Mesenteric fat pad (tissue), 1 donor: ENCODE measurements around the gene CASKIN2. TPM values are rescaled to one million over a fixed set of nuclear protein-coding genes. Genes with fewer than 3 reads are reported as not detected.

Experiments
- DNase-seq: peaks from one replicate; pipeline ENCODE4 v3.0.0-alpha.2; 2020; ENCODE audit warnings: low spot score
- total RNA-seq: library from RNA; stranded (reverse); fragmentation: NEBNext Ultra II Directional; extraction: Animal tissue kit (Norgen Biotek cat#: 25700); gene quantifications from one replicate; pipeline ENCODE4 v1.2.1, GENCODE V29; 2021
- donor health status: DM: yes; HTN: yes; CAD: no.

CASKIN2 gene
- total RNA-seq, 1 donor from 2014 or later = 72.8 TPM

DNA sequence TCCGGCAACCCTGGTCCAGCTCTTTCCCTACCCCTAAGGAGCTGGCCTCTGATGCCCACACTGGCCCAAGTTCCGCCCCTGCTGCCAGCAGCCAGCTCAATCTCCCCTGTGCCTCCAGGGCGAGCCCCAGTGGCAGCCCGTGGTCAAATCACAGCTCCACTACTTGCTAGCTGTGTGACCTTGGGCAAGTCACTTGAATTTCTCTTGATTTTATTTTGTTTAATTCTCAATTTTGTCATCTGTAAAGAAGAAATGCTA is 10.3 kb downstream of the CASKIN2 start:
- DNase-seq = no peak

DNA sequence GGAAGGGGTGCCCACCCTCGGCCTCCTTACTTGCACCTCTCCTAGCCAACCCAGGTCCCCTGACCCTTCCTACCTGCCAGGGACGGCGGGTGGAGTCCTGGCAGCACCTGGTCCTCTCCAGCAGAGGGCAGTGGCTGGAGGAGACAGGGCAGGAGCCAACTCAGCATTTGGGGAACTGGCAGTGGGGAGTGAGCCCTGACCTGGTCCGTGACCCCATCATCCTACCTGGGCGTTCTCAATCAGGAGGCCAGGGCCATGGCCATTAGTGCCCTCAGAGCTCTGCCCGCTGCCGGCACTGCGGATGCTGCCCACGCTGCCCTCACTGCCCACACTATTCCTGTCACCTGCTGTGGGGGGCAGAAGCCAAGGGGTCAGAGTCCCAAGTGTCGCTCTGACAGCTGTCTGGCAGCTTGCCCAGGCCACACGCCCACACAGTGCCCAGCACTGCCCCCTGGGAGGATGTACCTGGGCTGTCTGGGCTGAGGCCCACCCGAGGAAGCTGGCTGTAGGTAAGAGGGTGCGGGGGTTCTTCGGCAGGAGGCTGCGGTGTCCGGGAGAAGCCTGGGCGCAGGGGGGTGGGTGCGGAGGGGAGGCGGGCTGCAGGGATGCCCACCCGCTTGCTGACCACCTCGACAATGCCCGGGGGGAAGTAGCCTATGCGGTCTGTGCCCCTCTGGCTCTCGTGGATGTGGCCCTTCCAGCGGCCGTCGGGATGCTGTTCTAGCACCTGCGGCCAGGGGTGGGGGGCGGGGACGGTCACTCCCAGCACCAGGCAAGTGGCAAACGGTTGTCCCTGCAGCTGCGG is 10.8 kb downstream of the CASKIN2 start:
- DNase-seq = no peak

- no peak for DNase-seq
Observed at GRCh38 chr17:75503976-75504346, 11.4 kb downstream of the CASKIN2 start.

DNA sequence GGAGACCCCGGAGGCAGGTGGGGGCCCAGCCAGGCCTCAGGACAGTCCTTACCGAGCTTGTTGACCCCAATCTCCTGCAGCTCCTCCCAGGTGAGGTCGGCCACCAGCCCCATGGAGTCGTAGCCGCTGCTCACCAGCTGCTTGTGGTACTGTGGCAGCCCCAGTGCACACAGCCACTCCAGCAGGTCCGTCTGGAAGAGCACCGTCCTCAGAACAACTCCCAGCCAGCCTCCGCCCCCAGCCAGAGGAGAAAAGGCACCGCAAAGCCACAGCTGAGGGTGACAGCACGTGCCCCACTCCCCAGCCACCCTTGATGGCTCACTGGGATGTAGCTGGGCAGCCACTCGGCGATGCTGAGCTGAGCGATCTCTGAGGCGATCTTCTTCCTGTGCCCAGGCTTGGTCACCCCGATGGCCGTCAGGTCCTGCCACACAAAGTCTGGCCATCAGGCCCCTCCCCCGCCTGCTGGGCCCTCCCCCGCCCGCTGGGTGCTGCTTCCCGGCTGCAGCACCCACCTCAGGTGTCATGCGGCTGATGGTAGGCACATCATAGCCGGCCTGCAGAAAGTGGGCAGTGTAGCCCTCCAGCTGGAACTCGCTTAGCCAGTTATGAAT is 11.9 kb downstream of the CASKIN2 start:
- no peak for DNase-seq

DNA sequence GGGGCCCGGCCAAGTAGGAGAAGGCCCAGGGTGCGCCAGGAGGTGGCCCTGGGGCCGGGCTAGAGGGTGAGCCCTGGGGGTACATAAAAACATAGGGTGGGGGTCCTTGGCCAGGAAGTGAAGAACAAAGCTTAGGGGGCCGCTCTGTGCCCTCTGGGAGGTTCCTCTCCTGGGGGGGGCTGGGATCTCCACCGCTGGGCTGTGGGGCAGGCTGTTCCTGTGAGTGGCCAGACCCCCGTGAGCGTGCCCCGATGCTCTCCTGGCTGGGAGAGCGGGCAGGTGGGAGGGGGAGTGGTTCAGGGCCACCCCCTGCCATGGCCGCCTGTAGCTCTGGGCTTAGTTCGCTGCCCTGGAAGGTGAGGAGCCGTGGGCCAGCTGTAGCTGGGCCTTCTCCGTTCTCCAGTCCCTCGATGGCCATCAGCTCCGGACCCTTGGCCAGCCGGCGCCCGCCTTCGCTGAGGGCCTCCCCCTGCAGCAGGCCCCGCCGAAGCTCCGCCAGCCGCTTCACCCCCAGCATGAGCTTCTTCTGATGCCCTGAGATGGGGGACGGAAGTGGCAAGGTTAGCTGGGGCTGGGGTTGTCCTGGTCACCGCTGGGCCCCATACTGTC is 12.5 kb downstream of the CASKIN2 start:
- no peak for DNase-seq

- DNase-seq = no peak
Observed at GRCh38 chr17:75502072-75502720, 13.1 kb downstream of the CASKIN2 start.

- DNase-seq = no peak
Observed at GRCh38 chr17:75501378-75502071, 13.8 kb downstream of the CASKIN2 start.

- no peak for DNase-seq
Observed at GRCh38 chr17:75500419-75501216, 14.7 kb downstream of the CASKIN2 start.

- DNase-seq = no peak
Observed at GRCh38 chr17:75499313-75500022, 15.9 kb downstream of the CASKIN2 start.

DNA sequence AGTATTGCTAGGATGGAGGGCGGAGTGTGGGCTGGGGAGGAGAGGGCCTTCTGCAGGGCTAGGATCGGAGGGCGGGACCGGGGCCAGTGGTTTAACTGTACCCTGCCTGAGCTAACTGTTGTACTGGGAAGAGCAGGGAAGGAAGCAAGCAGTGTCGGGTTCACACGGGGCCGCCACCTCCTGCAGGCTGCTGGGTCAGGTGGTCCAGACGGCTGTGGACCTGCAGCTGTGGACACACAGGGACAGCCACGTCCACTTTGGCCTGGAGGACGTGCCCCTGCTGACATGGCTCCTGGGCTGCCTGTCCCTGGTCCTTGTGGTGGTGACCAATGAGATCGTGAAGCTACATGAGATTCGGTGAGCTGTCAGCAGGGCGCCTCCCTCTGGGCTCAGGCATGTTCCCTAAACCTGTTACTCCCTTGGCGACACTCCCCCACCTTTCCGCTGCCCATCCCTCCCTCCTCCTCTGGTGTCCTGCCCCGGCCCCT is 16.6 kb downstream of the CASKIN2 start:
- no peak for DNase-seq

DNA sequence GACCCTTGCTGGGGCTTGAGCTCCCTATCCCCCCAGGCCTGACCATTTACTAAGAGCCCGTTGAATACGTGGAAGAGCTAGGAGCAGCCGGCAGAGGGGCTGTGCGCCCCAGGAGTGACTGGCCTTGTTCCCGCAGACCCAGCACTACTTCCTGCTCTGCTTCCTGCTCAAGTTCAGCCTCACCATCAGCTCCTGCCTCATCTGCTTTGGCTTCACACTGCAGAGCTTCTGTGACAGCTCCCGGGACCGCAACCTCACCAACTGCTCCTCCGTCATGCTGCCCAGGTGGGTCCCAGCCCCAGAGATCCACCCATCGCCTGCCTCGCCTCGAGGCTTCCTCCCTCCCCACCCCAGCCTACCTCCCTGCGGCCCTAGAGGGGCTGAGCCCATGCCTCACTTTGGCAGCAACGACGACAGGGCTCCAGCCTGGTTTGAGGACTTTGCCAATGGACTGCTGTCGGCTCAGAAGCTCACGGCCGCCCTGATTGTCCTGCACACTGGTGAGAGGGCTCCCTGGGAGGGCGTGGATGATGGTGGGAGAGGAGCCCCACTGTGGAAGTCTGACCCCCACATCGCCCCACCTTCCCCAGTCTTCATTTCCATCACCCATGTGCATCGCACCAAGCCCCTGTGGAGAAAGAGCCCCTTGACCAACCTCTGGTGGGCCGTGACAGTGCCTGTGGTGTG is 17.2 kb downstream of the CASKIN2 start:
- no peak for DNase-seq

GRCh38 chr17:75496005-75496404 is 19.3 kb downstream of the CASKIN2 start:
- no peak for DNase-seq

DNA sequence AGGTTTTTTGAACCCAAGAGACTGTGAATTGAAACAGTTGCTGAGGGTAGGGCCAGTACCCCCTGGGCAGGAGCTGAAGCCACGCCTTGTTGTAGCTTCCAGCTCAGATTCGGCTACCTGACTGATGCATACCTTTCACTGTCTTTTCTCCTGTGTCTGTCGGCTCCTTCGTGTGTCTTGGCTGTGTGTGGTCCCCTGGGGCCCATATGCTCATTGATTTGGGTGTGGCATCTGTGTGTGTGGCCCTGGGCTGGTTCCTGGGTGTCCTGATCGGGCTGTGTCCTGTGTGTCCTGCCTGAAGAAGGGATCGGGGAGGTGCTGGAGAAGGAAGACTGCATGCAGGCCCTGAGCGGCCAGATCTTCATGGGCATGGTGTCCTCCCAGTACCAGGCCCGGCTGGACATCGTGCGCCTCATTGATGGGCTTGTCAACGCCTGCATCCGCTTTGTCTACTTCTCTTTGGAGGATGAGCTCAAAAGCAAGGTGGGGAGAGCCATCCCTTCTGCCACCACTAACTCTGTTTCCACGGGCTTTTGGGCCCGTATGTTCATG is 20.9 kb downstream of the CASKIN2 start:
- DNase-seq = no peak

DNA sequence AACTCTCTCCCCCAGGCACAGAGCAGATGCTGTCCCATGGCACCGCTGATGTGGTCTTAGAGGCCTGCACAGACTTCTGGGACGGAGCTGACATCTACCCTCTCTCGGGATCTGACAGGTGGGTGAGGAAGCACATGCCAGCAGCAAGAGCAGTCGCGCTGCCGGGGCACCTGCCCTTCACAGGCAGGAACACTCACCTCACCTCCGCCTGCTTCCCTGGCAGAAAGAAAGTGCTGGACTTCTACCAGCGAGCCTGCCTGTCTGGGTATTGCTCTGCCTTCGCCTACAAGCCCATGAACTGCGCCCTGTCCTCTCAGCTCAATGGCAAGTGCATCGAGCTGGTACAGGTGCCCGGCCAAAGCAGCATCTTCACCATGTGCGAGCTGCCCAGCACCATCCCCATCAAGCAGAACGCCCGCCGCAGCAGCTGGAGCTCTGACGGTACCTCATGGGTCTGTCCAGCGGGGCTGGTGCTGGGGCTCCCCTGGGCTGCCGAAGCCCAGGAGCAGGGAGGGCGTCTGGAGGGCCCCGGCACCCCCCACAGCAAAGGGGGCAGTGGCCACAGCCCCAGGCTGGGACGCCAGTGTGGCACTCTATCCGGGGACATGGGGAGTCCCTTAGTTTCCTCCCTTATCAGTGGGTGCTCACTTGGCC is 21.7 kb downstream of the CASKIN2 start:
- no peak for DNase-seq

- DNase-seq = no peak
Observed at GRCh38 chr17:75492555-75493168, 22.7 kb downstream of the CASKIN2 start.

DNA sequence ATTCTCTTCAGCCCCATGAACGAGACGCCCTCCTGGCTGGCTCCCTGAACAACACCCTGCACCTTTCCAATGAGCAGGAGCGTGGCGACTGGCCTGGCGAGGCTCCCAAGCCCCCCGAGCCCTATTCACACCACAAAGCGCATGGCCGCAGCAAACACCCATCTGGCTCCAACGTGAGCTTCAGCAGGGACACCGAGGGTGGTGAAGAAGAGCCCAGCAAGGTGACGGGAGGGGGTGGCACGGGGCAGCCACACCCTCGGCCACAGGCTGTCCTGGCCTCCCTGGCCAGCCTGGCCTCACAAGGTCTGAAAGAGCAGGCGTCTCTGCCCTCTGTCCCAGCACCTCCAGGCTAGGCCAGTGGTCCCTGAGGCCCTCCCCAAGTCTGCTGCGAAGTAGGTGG is 23.7 kb downstream of the CASKIN2 start:
- DNase-seq = no peak

GRCh38 chr17:75490953-75491649 is 24.2 kb downstream of the CASKIN2 start:
- no peak for DNase-seq
